ENCODE data around the gene CPTP.

Gene CPTP

GRCh38 chr1:1285102-1285571 is 39.5 kb upstream of the CPTP start:
- Histone ChIP-seq H3K36me3 (ENCODE audit: control insufficient read depth, insufficient read depth, low read length) (no peaks in the 10 kb centered on the region), H3K27me3 (ENCODE audit: control insufficient read depth, insufficient read depth, low read length) (no peaks in the 10 kb centered on the region), H3K9ac (ENCODE audit: low read depth, low read length) (no peak overlapping the region), H3K9me3 (ENCODE audit: control insufficient read depth, insufficient read depth, low read length) (no peaks in the 10 kb centered on the region), H3K27ac (ENCODE audit: low read depth, low read length) (no peak overlapping the region), H3K4me3 (ENCODE audit: low read depth, low read length) (no peak overlapping the region), H3K4me1 (ENCODE audit: control insufficient read depth, insufficient read depth, low read length) (no peaks in the 10 kb centered on the region)

- Histone ChIP-seq H3K9me3 (ENCODE audit: control insufficient read depth, insufficient read depth, low read length) (no peaks in the 10 kb centered on the region), H3K9ac (ENCODE audit: low read depth, low read length) (no peak overlapping the region), H3K36me3 (ENCODE audit: control insufficient read depth, insufficient read depth, low read length) (no peaks in the 10 kb centered on the region), H3K27ac (ENCODE audit: low read depth, low read length) (no peak overlapping the region), H3K4me3 (ENCODE audit: low read depth, low read length) (no peak overlapping the region), H3K4me1 (ENCODE audit: control insufficient read depth, insufficient read depth, low read length) (no peaks in the 10 kb centered on the region), H3K27me3 (ENCODE audit: control insufficient read depth, insufficient read depth, low read length) (no peaks in the 10 kb centered on the region)
Measured at GRCh38 chr1:1285611-1286311, 38.8 kb upstream of the CPTP start.

- no peak overlapping the region for H3K9ac ChIP-seq (ENCODE audit: low read depth, low read length)
- no peaks in the 10 kb centered on the region for H3K9me3 ChIP-seq (ENCODE audit: control insufficient read depth, insufficient read depth, low read length)
- H3K4me3 ChIP-seq (ENCODE audit: low read depth, low read length) = no peak overlapping the region
- no peaks in the 10 kb centered on the region for H3K27me3 ChIP-seq (ENCODE audit: control insufficient read depth, insufficient read depth, low read length)
- no peaks in the 10 kb centered on the region for H3K36me3 ChIP-seq (ENCODE audit: control insufficient read depth, insufficient read depth, low read length)
- no peaks in the 10 kb centered on the region for H3K4me1 ChIP-seq (ENCODE audit: control insufficient read depth, insufficient read depth, low read length)
- no peak overlapping the region for H3K27ac ChIP-seq (ENCODE audit: low read depth, low read length)
Measured at GRCh38 chr1:1286313-1287261, 38.0 kb upstream of the CPTP start.

- Histone ChIP-seq H3K27ac (ENCODE audit: low read depth, low read length) (no peak overlapping the region), H3K9me3 (ENCODE audit: control insufficient read depth, insufficient read depth, low read length) (no peaks in the 10 kb centered on the region), H3K9ac (ENCODE audit: low read depth, low read length) (no peak overlapping the region), H3K27me3 (ENCODE audit: control insufficient read depth, insufficient read depth, low read length) (no peaks in the 10 kb centered on the region), H3K4me3 (ENCODE audit: low read depth, low read length) (no peak overlapping the region), H3K4me1 (ENCODE audit: control insufficient read depth, insufficient read depth, low read length) (no peaks in the 10 kb centered on the region), H3K36me3 (ENCODE audit: control insufficient read depth, insufficient read depth, low read length) (no peaks in the 10 kb centered on the region)
Measured at GRCh38 chr1:1287288-1288110, 37.1 kb upstream of the CPTP start.

- Histone ChIP-seq H3K9me3 (ENCODE audit: control insufficient read depth, insufficient read depth, low read length) (no peaks in the 10 kb centered on the region), H3K36me3 (ENCODE audit: control insufficient read depth, insufficient read depth, low read length) (no peaks in the 10 kb centered on the region), H3K4me3 (ENCODE audit: low read depth, low read length) (no peak overlapping the region), H3K27ac (ENCODE audit: low read depth, low read length) (no peak overlapping the region), H3K27me3 (ENCODE audit: control insufficient read depth, insufficient read depth, low read length) (no peaks in the 10 kb centered on the region), H3K4me1 (ENCODE audit: control insufficient read depth, insufficient read depth, low read length) (no peaks in the 10 kb centered on the region), H3K9ac (ENCODE audit: low read depth, low read length) (no peak overlapping the region)
Measured at GRCh38 chr1:1290238-1290731, 34.3 kb upstream of the CPTP start.

GRCh38 chr1:1291023-1291528 is 33.5 kb upstream of the CPTP start:
- H3K9ac ChIP-seq (ENCODE audit: low read depth, low read length) = no peak overlapping the region
- H3K27ac ChIP-seq (ENCODE audit: low read depth, low read length) = no peak overlapping the region
- H3K4me3 ChIP-seq (ENCODE audit: low read depth, low read length) = no peak overlapping the region
- H3K27me3 ChIP-seq (ENCODE audit: control insufficient read depth, insufficient read depth, low read length) = no peaks in the 10 kb centered on the region
- H3K9me3 ChIP-seq (ENCODE audit: control insufficient read depth, insufficient read depth, low read length) = no peaks in the 10 kb centered on the region
- no peaks in the 10 kb centered on the region for H3K4me1 ChIP-seq (ENCODE audit: control insufficient read depth, insufficient read depth, low read length)
- no peaks in the 10 kb centered on the region for H3K36me3 ChIP-seq (ENCODE audit: control insufficient read depth, insufficient read depth, low read length)

- no peaks in the 10 kb centered on the region for H3K4me1 ChIP-seq (ENCODE audit: control insufficient read depth, insufficient read depth, low read length)
- H3K27ac ChIP-seq (ENCODE audit: low read depth, low read length) = no peak overlapping the region
- no peaks in the 10 kb centered on the region for H3K9me3 ChIP-seq (ENCODE audit: control insufficient read depth, insufficient read depth, low read length)
- H3K36me3 ChIP-seq (ENCODE audit: control insufficient read depth, insufficient read depth, low read length) = no peaks in the 10 kb centered on the region
- no peak overlapping the region for H3K4me3 ChIP-seq (ENCODE audit: low read depth, low read length)
- H3K27me3 ChIP-seq (ENCODE audit: control insufficient read depth, insufficient read depth, low read length) = no peaks in the 10 kb centered on the region
- H3K9ac ChIP-seq (ENCODE audit: low read depth, low read length) = no peak overlapping the region
Measured at GRCh38 chr1:1291548-1292441, 32.8 kb upstream of the CPTP start.

GRCh38 chr1:1292442-1292779 is 32.2 kb upstream of the CPTP start:
- Histone ChIP-seq H3K27ac (ENCODE audit: low read depth, low read length) (no peak overlapping the region), H3K27me3 (ENCODE audit: control insufficient read depth, insufficient read depth, low read length) (no peaks in the 10 kb centered on the region), H3K9me3 (ENCODE audit: control insufficient read depth, insufficient read depth, low read length) (no peaks in the 10 kb centered on the region), H3K9ac (ENCODE audit: low read depth, low read length) (no peak overlapping the region), H3K36me3 (ENCODE audit: control insufficient read depth, insufficient read depth, low read length) (no peaks in the 10 kb centered on the region), H3K4me3 (ENCODE audit: low read depth, low read length) (no peak overlapping the region), H3K4me1 (ENCODE audit: control insufficient read depth, insufficient read depth, low read length) (no peaks in the 10 kb centered on the region)

GRCh38 chr1:1292851-1293250 is 31.8 kb upstream of the CPTP start:
- H3K27me3 ChIP-seq (ENCODE audit: control insufficient read depth, insufficient read depth, low read length) = no peaks in the 10 kb centered on the region
- H3K36me3 ChIP-seq (ENCODE audit: control insufficient read depth, insufficient read depth, low read length) = no peaks in the 10 kb centered on the region
- no peaks in the 10 kb centered on the region for H3K4me1 ChIP-seq (ENCODE audit: control insufficient read depth, insufficient read depth, low read length)
- H3K4me3 ChIP-seq (ENCODE audit: low read depth, low read length) = no peak overlapping the region
- no peaks in the 10 kb centered on the region for H3K9me3 ChIP-seq (ENCODE audit: control insufficient read depth, insufficient read depth, low read length)
- H3K27ac ChIP-seq (ENCODE audit: low read depth, low read length) = no peak overlapping the region
- H3K9ac ChIP-seq (ENCODE audit: low read depth, low read length) = no peak overlapping the region
